ENCODE data around the gene SCRN1. TPM values are rescaled to one million over a fixed set of nuclear protein-coding genes. Genes with fewer than 3 reads are reported as not detected.

Gene SCRN1
- total and polyA plus RNA-seq, 2 of the 13 experiments (the other 11 are each of a cell fraction or from before 2014, with no cell fraction given), result 43.2 to 49.8 TPM

DNA sequence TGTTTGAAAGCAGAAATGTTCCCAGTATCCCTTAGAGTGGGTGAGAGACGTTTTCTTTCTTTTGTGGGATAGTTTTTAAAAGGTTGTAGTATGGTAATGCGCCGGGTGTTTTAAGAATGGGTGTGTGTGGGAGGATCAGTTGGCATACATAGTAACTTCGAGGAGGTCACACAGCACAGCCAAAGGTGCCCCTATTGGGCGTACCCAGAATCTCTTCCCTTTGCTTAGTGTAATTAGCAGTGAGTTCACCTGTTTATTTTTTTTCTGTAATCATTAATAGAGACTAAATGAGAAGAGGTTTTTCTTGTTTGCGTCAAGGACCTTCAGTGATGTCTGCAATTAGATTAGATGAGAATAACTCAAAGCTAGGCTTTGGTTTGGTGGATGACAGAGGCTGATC, 40.1 kb upstream of the SCRN1 start (continued):
- no peak for TF ChIP-seq ZNF281 (CRISPR knock-in tag; IDR thresholded peaks at IDR 0.05; ENCODE audit: borderline replicate concordance)
- TF ChIP-seq SIN3A (IDR thresholded peaks at IDR 0.05; ENCODE audit: borderline replicate concordance, low read depth, low read length), result no peak
- no peak for TF ChIP-seq ZFP41 (CRISPR knock-in tag; IDR thresholded peaks at IDR 0.05; ENCODE audit: borderline replicate concordance)
- no peak for TF ChIP-seq KLF16 (CRISPR knock-in tag; IDR thresholded peaks at IDR 0.05)
- TF ChIP-seq, protein P1, sequence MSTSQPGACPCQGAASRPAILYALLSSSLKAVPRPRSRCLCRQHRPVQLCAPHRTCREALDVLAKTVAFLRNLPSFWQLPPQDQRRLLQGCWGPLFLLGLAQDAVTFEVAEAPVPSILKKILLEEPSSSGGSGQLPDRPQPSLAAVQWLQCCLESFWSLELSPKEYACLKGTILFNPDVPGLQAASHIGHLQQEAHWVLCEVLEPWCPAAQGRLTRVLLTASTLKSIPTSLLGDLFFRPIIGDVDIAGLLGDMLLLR (CRISPR knock-in tag; IDR thresholded peaks at IDR 0.05), result no peak
- no peak for TF ChIP-seq USF2 (IDR thresholded peaks at IDR 0.05; ENCODE audit: low read depth, low read length)
- no peak for TF ChIP-seq USF2 (CRISPR knock-in tag; IDR thresholded peaks at IDR 0.05; ENCODE audit: borderline replicate concordance)
- TF ChIP-seq ZBTB3 (CRISPR knock-in tag; IDR thresholded peaks at IDR 0.05; ENCODE audit: borderline replicate concordance, low read depth), result no peak
- TF ChIP-seq ZBTB1 (CRISPR knock-in tag; IDR thresholded peaks at IDR 0.05; ENCODE audit: borderline replicate concordance), result no peak
- TF ChIP-seq TCF12 (IDR thresholded peaks at IDR 0.05), result no peak
- no peak for TF ChIP-seq TCF12 (CRISPR knock-in tag; IDR thresholded peaks at IDR 0.05)
- TF ChIP-seq, protein P2, sequence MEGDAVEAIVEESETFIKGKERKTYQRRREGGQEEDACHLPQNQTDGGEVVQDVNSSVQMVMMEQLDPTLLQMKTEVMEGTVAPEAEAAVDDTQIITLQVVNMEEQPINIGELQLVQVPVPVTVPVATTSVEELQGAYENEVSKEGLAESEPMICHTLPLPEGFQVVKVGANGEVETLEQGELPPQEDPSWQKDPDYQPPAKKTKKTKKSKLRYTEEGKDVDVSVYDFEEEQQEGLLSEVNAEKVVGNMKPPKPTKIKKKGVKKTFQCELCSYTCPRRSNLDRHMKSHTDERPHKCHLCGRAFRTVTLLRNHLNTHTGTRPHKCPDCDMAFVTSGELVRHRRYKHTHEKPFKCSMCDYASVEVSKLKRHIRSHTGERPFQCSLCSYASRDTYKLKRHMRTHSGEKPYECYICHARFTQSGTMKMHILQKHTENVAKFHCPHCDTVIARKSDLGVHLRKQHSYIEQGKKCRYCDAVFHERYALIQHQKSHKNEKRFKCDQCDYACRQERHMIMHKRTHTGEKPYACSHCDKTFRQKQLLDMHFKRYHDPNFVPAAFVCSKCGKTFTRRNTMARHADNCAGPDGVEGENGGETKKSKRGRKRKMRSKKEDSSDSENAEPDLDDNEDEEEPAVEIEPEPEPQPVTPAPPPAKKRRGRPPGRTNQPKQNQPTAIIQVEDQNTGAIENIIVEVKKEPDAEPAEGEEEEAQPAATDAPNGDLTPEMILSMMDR (CRISPR knock-in tag; IDR thresholded peaks at IDR 0.05), result no peak
- TF ChIP-seq NFYC (CRISPR knock-in tag; IDR thresholded peaks at IDR 0.05), result no peak
- TF ChIP-seq ZNF326 (CRISPR knock-in tag; IDR thresholded peaks at IDR 0.05; ENCODE audit: borderline replicate concordance), result no peak

All from HepG2 (cell line).